Effector CD4-positive, alpha-beta T cell (primary cell): ENCODE data around the gene DOCK7.
"Not testable (repeated sequence)": the region's sequence is repeated elsewhere in the genome, so short reads cannot be mapped to it uniquely, and the experiment has no call there.

Experiments used
- DNase-seq: peaks from one replicate; pipeline ENCODE4 v3.0.0-alpha.2; 2020
- total RNA-seq: gene quantifications from one replicate; lab custom pipeline; 2026; lab: John Stamatoyannopoulos, UW

The DOCK7 gene
- 10.7 reads per million, percentile 33 among the genes with 10 or more reads in this experiment for total RNA-seq

DNA sequence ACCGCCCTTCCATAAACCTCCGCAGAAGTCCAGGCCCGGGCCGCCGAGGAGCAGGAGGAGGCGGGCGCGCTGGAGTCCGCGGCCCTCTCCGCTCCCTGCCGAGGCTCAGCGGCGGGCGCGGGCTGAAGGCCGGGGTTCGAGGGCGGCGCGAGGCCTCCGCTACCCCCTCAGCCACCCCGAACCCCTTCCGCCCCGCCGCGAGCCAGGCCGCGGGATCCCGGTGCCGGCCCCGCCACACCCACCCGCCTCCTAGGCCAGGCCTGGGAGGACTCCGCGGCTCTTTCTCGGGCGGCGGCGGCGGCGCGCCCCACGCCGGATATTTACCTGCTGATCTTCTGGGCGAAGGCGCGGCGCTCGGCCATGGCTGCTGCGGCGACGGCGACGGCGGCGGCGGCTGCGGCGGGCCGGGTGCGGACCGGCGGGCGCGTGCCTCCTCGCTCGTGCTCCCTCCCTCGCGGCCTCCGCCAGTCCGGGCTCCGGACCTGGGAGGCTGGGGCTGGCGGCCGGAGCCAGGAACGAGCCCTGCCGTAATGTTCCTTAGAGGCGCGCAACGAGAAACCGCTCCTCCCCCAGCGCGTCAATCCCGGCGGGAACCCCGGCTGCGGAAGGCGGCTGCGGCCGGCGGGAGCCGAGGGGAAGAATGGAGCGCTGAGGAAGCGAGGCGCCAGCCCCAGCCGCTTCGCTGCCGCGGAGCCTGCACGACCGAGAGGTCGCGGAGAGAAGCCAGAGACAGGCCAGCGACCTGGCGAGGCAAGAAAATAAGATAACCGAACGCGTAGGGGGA, at the start of gene DOCK7:
Gene DOCK7 (minus strand): TSS at position 484 of the 784 bp plus-strand sequence. CDS start 122 bp downstream, at position 362.
- peak; percentile 11 for DNase-seq

- no peak for DNase-seq
Measured at GRCh38 chr1:62735491-62736171, 47.4 kb upstream of the DOCK7 start.

DNA sequence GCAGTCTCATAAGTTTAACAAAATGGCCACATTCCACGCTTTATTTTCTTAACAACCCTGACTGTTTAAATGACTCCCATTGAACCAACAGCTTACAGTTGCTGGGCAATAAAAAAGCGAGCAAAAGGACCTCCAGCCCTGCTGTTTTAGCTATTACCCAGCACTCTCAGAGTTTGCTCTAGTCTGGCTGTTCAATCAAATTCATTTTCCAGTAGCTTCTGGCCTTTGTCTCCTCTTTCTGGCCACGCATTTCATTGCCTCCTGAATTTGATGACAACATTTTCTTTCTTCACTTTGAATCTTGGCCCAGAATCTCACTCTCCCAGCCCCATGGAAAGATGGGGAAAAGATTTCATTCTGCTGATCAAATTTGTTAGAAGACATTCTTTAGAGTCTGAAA, 44.1 kb upstream of the DOCK7 start:
- no peak for DNase-seq

GRCh38 chr1:62728963-62729362, 40.8 kb upstream of the DOCK7 start:
- no peak for DNase-seq

DNA sequence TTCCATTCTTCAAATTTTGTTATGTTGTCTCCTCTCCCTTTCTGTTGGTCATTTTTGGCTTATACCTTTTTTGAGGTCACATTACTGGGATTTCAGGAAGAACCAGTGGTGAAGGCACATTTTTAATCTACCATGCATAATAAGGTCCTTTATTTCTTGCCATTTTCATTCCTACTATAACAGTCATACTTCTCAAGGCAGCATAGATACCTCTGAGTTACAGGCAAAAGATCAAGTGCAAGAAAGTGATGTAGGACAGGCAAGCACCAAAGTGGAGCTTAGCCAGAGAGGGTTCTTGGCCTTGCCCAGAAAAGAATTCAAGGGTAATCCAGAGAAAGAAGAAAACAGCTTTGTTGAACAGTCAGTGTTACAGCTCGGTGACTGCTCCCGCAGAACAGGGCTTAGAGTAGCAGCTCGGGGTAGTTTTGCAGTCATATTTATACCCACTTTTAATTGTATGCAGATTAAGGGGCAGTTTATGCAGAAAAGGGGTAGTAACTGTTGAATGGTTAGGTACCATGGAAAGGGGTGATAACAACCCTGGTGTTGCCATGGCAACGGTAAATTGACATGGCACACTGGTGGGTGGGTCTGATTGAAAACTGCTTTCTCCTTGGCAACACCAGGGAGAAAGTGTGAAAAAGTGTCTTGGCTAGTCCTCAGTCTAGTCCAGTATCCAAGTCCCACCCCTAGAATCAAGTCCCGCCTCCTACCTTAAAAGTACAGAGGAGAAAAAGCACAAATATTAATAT, 39.6 kb upstream of the DOCK7 start:
- no peak for DNase-seq

DNA sequence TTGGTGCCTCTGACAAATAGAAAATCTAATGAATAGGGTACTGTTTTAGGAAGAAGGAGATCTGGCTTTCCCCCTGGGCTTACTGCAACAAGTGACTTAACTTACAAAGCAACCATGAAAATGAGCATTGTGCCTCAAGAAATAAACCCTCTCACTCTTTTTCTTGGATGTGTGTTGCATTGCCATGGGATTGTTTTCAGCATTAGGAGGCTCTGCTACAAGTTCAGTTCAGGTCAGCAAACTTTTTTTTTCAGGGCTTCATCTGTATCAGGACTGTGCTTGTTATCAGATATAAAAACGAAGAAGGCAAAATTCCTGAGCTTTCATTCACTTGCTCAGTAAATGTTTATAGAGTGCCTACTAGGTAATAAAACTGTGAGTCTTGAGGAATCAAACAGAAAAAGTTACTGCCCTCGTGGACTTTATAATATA, 37.8 kb upstream of the DOCK7 start:
- no peak for DNase-seq

DNA sequence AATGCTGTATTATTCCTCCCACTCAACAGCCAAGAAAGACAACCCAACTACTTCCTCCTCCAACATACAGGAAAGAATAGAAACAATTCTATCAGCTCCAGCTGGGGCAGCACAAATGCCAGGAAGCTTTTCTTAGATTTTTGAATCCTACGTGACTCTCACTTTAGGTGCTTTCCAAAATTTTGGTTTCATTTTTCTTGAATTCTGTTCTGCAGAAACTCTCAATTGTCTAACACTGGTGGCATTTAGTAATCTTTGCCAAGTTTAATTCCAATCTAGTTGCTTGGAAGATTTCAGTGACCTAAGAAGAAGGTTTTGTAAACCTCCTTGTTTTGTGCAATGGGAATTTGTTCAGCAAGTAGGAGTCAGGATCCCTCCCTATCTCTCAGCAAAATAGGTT, 37.1 kb upstream of the DOCK7 start:
- no peak for DNase-seq

DNA sequence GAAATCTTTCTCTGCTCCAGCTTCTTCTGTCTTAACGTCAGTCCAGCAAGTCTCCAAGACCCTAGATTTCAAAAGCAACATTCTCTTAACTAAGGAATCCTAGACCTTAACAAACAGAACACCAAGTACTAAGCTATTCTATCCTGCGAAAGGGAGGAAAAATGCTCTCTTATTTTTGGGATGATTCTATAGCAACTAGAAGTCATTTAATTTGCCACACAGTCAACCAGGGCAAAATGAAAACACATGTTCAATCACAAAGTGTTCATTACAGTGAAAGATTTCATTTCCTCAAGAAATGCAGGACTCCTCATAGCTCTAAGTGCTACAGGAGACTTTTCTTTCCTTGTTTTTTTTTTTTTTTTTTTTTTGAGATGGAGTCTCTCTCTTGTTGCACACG, 36.2 kb upstream of the DOCK7 start:
- DNase-seq, result no peak

DNA sequence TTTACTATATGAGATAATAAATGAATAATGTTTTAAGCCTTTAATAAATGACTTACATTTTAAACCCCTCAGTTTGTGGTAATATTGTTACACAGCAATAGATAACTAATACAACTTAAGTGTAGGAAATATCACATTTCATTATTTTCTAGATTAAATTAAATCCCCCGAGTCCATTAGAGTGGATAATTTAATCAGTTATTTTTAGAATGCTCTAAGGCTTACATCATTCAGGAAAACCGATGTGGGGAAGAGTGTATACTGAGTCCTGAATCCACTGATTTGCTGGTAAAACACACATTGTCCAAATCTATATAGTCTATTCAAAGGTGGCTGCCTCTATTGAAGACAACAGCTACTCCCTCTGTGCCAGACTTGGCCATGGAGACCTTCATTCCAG, 35.7 kb upstream of the DOCK7 start:
- DNase-seq, result no peak

DNA sequence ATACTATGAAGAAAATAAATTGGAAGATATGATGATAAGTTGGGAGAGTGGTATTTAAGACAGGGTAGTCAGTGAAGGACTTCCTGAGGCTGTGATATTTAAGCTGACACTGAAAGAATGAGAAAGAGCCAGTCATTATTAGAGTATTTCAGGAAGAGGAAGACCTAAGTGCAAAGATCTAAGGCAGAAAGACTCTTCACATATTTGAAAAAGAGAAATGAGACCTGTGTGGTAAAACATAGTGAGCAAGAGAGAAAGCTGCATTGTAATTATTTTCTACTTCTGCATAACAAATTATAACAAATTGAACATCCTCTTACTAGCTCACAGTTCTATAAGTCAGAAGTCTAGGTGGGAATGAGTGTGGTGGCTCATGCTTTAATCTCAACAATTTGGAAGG, 34.6 kb upstream of the DOCK7 start:
- no peak for DNase-seq

- no peak for DNase-seq
Measured at GRCh38 chr1:62720946-62721554, 32.9 kb upstream of the DOCK7 start.

GRCh38 chr1:62718400-62718799, 30.2 kb upstream of the DOCK7 start:
- DNase-seq, result not testable (repeated sequence)

GRCh38 chr1:62717483-62717882, 29.3 kb upstream of the DOCK7 start:
- DNase-seq, result no peak

- no peak for DNase-seq
Measured at GRCh38 chr1:62716397-62716796, 28.2 kb upstream of the DOCK7 start.

- no peak for DNase-seq
Measured at GRCh38 chr1:62712336-62713243, 24.4 kb upstream of the DOCK7 start.

- DNase-seq, result no peak
Measured at GRCh38 chr1:62707744-62708120, 19.5 kb upstream of the DOCK7 start.

DNA sequence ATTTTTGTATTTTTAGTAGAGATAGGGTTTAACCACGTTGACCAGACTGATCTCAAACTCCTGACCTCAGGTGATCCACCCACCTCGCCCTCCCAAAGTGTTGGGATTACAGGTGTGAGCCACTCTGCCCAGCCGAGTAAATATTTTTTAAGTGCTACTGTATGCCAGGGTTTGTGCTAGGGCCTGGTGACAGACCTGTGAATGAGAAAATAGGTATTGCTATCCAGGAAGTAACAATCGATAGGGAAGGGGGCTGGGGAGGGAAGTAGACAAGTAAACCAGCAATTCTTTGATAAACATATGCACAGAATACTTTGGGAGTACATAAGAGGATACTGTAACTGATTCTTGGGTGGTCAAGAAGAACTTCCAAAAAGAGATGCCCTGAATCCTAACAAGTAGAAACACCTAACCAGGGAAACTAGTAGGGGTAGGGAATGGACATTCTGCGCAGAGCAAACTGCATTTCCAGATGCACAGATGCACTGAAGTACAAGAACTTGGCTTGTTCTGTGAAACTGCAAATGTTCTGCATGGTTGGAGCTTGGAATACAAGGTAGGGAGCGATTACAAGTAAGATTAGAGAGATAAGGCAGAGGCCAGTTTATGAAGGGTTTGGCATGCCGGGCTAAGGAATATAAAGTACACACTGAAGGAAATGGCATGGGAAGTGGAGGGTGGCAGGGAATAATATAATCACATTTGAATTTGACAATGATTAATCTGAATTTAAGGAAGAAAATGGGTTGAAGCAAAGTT, 19.0 kb upstream of the DOCK7 start:
- DNase-seq, result no peak

DNA sequence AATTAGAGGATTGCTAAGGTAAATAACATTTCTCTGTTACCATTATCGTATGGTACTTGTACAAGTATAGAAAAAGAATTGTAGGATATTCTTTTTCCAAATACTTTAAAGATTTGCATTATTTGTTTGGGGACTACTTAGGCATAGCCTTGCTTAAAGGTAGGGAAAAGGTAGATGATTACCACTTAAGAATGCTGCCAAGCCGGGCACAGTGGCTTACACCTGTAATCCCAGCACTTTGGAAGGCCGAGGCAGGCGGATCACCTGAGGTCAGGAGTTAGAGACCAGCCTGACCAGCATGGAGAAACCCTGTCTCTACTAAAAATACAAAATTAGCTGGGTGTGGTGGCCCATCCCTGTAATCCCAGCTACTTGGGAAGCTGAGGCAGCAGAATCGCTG, 10.0 kb upstream of the DOCK7 start:
- not testable (repeated sequence) for DNase-seq

DNA sequence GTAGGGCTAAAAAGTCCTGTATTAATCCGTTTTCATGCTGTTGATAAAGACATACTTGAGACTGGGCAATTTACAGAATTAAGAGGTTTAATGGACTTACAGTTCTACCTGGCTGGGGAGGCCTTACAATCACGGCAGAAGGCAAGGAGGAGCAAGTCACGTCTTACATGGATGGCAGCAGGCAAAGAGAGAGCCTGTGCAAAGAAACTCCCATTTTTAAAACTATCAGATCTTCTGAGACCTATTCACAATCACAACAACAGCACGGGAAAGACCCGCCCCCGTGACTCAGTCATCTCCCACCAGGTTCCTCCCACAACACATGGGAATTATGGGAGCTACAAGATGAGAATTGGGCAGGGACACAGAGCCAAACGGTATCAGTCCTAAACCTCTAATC, 6.3 kb upstream of the DOCK7 start:
- DNase-seq, result not testable (repeated sequence)

- no peak for DNase-seq
Measured at GRCh38 chr1:62693123-62693522, 4.9 kb upstream of the DOCK7 start.
